ENCODE data around the gene ABCC4.

The ABCC4 gene

DNA sequence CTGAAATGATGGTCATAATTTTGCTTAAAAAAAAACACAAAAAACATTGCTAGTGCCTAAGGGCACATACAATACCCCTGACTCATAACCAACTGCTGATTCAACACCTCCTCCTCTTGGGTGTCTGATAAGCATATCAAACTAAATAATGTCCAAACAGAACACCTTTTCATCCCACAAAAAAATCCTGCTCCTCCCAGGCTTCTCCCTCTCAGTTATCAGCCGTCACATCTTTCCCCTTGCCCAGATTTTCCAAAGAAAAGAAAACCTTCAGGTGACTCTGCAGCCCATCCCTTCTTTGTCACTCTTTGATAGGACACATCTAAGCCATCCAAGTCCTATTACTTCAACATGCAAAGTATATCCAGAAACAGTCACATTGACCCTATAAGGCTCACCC, 46.9 kb downstream of the ABCC4 start:
- no peak for DNase-seq

DNA sequence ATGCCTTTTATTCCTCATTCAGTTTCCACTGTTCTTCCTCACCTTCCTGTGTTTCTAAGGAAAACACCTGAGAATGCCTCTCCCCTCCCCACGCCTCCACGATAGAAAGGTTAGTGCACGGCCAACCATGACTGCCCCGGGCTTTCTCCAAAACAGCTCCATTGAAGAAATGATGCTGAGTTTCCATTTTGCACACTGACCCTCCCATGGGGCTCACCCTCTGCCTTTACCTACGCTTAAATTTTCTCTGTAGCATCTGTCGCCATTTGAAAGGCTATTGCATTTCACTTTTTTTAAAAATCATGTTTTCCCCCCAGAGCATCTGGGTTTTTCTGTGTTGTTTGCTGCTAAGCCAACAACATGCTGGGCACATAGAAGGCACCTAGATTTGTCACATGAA, 48.2 kb downstream of the ABCC4 start:
- no peak for DNase-seq

GRCh38 chr13:95251641-95252040, 49.6 kb downstream of the ABCC4 start:
- DNase-seq = no peak

DNA sequence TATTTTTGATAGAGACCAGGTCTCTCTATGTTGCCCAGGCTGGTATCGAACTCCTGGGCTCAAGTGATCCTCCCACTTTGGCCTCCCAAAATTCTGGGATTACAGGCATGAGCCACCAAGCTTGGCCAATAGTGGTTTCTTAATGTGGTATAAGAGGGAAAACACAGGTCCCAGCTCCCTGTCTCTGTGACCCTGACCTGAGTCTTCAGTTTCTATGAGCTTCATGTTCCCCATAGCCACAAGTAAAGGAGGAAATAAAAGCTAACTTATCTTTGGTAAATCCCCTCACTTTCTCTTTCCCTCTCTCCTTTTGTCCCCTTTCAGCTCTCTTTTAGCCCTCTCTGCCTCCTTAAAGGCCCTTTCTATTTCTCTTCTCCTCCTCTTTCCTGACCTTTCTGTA, 50.3 kb downstream of the ABCC4 start:
- DNase-seq = no peak

DNA sequence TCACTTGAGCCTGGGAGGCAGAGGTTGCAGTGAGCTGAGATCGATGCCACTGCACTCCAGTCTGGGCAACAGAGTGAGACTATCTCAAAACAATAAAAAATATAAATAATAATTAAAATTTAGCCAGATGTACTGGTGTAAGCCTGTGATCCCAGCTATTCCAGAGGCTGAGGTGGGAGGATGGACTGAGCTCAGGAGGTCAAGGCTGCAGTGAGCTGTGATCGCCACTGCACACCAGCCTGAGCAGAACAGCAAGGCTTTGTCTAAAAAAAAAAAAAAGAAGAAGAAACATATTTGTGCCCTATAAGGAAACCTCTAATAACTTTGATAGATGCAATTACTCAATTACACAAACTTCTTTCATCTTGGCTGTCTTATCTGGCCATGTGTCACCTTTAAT, 52.3 kb downstream of the ABCC4 start:
- DNase-seq = no peak

DNA sequence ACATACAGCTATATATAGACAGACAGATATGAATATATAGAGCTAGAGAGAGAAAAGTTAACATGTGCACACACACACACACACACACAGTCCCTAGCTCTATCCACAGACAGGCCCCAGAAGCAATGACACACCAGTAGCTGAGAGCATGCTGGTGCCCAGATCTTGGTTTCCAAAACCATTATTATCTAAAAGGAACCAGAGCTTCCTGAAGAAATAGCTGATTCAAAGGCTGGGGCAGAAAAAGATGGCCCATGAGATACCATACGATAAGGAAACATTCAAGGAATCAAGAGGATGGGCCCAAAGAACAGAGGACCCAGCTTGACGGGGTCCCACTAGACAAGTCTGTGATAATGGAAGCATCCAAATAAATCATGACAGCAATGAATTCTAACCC, 53.4 kb downstream of the ABCC4 start:
- no peak for DNase-seq

GRCh38 chr13:95247171-95247570, 54.1 kb downstream of the ABCC4 start:
- no peak for DNase-seq

DNA sequence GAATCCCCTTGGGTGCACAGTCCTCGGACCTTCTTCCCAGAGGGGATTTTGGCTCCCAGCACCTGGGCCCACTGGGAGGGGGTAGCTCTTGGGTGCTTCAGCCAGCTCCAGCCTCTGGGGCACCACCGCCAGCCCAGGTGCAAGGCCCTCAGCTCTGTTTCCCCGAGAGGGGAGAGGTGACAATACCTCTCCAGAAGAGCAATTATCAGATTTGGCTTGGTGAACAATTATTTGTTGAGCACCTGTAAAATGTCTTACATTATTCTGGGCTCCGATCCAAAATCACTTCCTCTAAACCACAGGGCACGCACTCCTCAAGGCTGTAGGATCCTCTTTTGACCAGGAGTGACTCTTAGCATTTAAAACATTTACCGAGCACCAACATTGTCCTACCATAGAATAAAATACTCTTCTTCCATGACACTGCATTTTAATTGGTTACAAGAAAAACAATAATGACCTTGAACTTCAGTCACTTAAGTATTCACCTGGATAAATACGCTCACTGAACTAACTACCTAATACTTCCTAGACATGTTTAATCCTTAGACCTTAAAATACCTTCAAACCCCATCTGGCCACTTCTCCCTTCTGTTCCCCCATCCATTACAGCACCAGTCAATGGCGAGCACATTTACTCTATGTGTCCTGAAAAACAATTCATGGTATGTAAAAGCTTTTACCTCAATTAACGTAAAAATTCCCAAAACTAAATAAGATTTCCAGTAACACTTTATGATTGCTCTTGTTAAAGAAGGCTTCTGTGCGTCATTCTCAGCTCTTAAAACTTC, 54.8 kb downstream of the ABCC4 start:
- DNase-seq = no peak

GRCh38 chr13:95245071-95245470, 56.2 kb downstream of the ABCC4 start:
- DNase-seq = no peak

- no peak for DNase-seq
Observed at GRCh38 chr13:95243207-95243606, 58.0 kb downstream of the ABCC4 start.

DNA sequence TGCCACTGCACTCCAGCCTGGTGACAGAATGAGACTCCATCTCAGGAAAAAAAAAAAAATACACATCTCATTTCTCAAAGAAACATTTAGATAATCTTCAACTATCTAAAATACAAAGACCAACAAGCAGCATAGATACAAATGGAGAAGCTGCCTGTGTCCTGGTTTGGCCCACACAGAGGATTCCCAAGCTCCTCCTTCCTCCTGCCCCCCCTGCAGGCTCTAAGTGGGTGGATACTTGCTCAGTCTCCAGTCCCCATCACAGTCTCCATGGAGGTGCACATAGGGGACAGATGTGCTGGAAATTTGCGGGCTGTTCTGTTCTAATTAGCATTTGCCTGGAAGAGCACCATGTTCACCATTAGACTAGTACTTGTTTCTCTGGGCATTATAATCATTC, 59.9 kb downstream of the ABCC4 start:
- DNase-seq = no peak

- DNase-seq = no peak
Observed at GRCh38 chr13:95239283-95239682, 62.0 kb downstream of the ABCC4 start.

GRCh38 chr13:95237310-95237870, 63.9 kb downstream of the ABCC4 start:
- DNase-seq = no peak

DNA sequence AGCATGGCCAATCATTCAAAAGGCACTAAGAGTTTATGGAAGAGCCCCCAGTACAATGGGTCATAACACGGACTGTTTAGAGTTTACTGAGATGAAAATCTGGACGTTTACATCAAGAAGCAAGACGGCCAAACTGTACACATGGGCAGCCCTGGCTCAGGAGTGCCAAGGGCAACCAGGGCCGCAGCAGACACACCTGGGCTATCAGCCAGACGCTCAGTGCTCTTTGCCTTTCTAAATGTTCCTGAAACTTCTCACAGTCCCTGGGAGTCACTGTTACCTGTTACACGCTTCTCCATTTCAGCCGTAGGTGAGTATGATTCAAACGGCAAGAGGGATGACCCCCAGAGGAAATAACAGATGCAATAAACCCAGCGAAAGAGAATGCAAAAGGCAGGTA, 64.5 kb downstream of the ABCC4 start:
- no peak for DNase-seq

DNA sequence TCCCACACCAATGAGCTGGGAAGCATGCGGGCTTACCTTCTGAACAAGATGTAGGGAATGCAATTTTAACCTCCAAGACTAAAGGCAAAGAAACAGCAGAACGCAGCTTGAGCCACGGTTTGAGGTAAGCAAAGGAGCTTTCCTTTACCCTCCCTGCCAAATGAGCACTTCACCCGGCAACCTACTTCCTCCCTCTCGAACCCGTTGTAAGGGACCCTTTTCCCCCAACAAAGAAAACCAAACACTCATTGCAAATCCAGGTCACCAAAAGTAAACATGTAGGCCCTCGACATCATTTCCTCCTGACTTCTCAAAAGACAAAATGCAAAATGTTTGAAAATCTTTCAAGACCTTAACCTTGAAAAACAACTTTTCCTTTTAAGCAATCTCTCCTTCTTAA, 65.3 kb downstream of the ABCC4 start:
- DNase-seq = no peak

- DNase-seq = no peak
Observed at GRCh38 chr13:95235199-95235756, 66.0 kb downstream of the ABCC4 start.

DNA sequence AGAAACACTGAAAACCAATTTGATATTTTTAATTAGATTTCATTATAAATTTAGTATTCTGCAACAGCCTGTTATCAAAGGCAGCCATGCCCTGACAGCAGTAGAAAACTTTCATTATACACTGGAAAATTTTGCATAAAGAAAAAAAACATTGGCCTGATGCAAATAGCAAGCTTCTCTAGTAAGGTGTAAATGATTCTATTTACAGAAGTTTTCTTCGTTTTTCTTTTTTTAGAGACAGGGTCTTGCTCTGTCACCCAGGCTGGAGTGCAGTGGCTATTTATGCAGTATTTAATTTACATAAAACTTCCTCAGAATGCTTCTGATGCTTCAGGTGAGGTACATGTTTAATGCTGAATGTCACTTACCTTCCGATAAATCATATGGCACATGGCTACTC, 67.0 kb downstream of the ABCC4 start:
- no peak for DNase-seq

- peak; percentile 29 for DNase-seq
Observed at GRCh38 chr13:95233026-95233635, 68.1 kb downstream of the ABCC4 start.

DNA sequence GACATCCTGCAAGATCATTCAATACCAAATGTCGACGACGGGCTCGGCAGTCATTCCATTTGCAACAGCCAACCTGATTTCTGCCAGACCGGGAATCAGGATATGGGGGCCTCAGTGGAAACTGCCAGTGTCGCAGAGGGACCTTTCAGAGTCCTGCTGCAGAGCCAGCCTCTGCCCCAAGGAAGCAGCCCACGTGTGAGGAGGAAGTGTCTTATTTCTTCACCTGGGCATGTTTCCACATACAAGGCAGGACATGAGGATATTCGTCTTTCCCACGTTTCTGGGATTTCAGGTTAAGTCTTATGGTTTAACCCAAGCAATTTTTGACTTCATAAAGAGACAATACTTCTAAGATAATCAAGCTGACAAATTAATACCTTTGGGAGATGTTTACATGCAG, 69.9 kb downstream of the ABCC4 start:
- DNase-seq = no peak

DNA sequence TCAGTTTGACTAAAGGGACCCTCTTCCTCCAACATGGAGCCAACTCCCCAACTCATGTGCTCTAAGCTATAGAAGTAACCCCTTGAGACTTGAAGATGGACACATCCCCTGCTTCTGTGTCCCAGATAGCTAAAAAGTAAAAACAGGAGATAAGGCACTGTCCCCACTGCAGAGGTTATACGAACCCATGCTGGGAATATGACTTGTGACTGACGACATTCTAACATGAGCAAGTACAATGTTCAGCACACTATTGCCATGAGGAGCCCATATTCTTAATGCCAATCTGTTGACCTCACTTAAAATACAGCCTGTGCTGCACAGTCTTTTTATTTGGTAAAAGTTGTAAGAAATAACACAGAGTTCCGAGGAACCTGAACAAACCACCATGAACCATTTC, 71.4 kb downstream of the ABCC4 start:
- DNase-seq = no peak

GRCh38 chr13:95228130-95228529, 73.1 kb downstream of the ABCC4 start:
- DNase-seq = no peak

DNA sequence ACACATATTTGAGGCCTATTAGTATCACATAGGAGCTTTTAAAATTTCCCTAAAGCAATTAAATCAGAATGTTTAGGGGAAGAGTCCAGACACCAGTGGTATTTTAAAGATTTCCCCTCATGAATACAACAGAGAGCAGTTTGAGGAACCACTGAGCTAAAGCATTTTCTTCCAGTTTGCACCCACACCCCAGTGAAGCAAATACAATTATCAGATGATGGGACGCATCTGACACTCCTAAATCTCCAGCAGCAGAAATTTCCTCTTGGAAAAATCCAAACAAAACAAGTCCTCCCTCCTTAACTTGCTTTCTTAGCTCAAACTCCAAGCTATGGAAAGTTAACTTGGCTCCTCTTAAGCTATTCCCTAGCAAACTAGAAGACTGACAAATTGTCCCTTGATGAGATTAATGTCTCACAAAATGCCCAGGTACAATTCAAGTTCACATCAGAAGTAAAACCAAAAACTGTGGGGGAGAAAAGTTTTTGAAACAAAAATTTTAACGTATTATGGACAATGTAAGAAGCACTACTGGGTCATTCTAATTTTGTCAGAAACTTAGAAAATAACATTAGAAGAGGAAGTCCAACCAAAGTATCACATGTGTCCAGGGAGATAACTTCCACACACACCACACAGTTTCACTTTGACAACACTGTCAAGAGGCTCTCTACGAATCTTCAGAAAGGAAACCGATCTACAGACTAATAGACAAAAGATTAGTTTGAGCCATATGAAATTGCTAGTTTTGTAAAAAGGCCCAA, 74.1 kb downstream of the ABCC4 start:
- no peak for DNase-seq

DNA sequence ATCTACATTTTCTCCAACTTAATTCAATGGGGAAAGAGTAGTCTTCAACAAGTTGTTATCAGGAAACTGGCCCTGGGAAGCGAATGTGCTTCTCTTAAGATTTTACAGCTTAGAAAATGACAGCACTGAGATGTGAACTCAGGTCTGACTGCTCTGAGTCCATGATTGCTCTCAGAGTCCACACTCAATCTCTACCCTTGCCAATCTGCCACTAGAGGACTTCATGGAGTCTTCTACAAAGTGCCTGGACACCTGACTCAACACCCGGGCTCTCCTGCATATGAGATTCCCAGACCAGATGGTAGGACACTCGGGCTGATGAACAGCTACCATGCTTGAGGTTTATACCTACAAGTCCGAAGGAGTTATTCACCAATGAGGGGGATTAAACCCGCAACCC, 74.8 kb downstream of the ABCC4 start:
- DNase-seq = no peak
